CD4-positive, alpha-beta T cell (primary cell): Measurements from ENCODE around the gene DUSP2. TPM values are rescaled to one million over a fixed set of nuclear protein-coding genes. Genes with fewer than 3 reads are reported as not detected.
A peak's percentile ranks its signal among the peaks of the same experiment; 100 is the strongest.

ENCODE experiments used
- ATAC-seq: fragments of 200-7000 bp; cut with Tn5 transposase; one replicate; pipeline ENCODE4 v1.10.0; 2022; ENCODE audit warnings: mild to moderate bottlenecking; ENCODE audit not compliant: poor library complexity
- CTCF ChIA-PET: fragments of 350-600 bp; sonication (Branson Sonifier 250); formaldehyde crosslinking; loops from one replicate; lab custom pipeline; 2021; ENCODE audit warnings: antibody characterized with exemption, inconsistent platforms; lab: Charles Lee
- POLR2A ChIA-PET: fragments of 350-600 bp; sonication (Branson Sonifier 250); formaldehyde crosslinking; loops from one replicate; lab custom pipeline; 2021; ENCODE audit warnings: antibody characterized with exemption, inconsistent platforms; lab: Charles Lee
- DNase-seq, 14 experiments: peaks; one replicate each; pipeline ENCODE4 v3.0.0-alpha.2; 2013 to 2020; ENCODE audit warnings: mixed read lengths in 2 of 14
- H3K27ac ChIP-seq, 2 donors: one replicate each; pipeline versions ENCODE4 v1.5.1 to v1.7.0; 2013; ENCODE audit warnings: low read length in 2 of 2, low read depth in 1 of 2, mild to moderate bottlenecking in 1 of 2
- H3K27me3 ChIP-seq, 2 experiments: 1 replicate in 1 of 2; 2 replicates in 1 of 2; pipeline versions ENCODE4 v1.6.1 to v1.7.0; 2013; ENCODE audit warnings: low read length in 2 of 2, control low read depth in 1 of 2, mild to moderate bottlenecking in 1 of 2, moderate library complexity in 1 of 2; ENCODE audit not compliant: insufficient read depth in 2 of 2, control insufficient read depth in 1 of 2
- H3K36me3 ChIP-seq: one replicate; pipeline ENCODE4 v1.6.1; 2013; ENCODE audit warnings: low read length, control low read depth; ENCODE audit not compliant: insufficient read depth
- H3K4me1 ChIP-seq: one replicate; pipeline ENCODE4 v1.6.1; 2013; ENCODE audit warnings: low read length, control low read depth; ENCODE audit not compliant: insufficient read depth
- H3K4me3 ChIP-seq: one replicate; pipeline ENCODE4 v1.5.1; 2013; ENCODE audit warnings: mild to moderate bottlenecking, low read length, moderate library complexity
- H3K9me3 ChIP-seq, 2 experiments: 1 replicate in 1 of 2; 2 replicates in 1 of 2; pipeline versions ENCODE4 v1.6.1 to v1.7.0; 2013; ENCODE audit warnings: low read length in 2 of 2, mild to moderate bottlenecking in 2 of 2, control low read depth in 1 of 2, moderate library complexity in 1 of 2; ENCODE audit not compliant: control insufficient read depth in 1 of 2, insufficient read depth in 1 of 2
- H3K27ac Mint-ChIP-seq: one replicate; pipeline ENCODE4 v1.8.0; 2020; ENCODE audit warnings: mixed read lengths
- H3K27me3 Mint-ChIP-seq: one replicate; pipeline ENCODE4 v1.8.0; 2021; ENCODE audit warnings: mixed read lengths
- H3K36me3 Mint-ChIP-seq: one replicate; pipeline ENCODE4 v1.8.0; 2021; ENCODE audit warnings: low read depth, mixed read lengths
- H3K4me1 Mint-ChIP-seq: one replicate; pipeline ENCODE4 v1.8.0; 2021; ENCODE audit warnings: low read depth, mixed read lengths
- H3K4me3 Mint-ChIP-seq: one replicate; pipeline ENCODE4 v1.8.0; 2020; ENCODE audit warnings: mild to moderate bottlenecking, mixed read lengths
- H3K9me3 Mint-ChIP-seq: one replicate; pipeline ENCODE4 v1.8.0; 2020; ENCODE audit warnings: mixed read lengths
- intact Hi-C, 2 experiments: fragments of 100-400 bp; cut with DNase I in 1 of 2; cut with micrococcal nuclease in 1 of 2; formaldehyde crosslinking; loops; one replicate each; pipeline versions ENCODE4 v1.15.1 to v1.9.0; 2023 to 2025; cut with DNase I, micrococcal nuclease
- total RNA-seq, 174 experiments: library from RNA in 2 of 174; stranded (reverse) in 2 of 174; gene quantifications; one replicate each; pipeline ENCODE4 v1.2.3 and lab custom pipeline; 2021 to 2026
- TF ChIP-seq, protein P1 (sequence below): fragments of 200-600 bp; IDR thresholded peaks from one replicate; pipeline ENCODE4 v1.8.0; 2022; ENCODE audit warnings: antibody characterized with exemption, mild to moderate bottlenecking

The DUSP2 gene
- total RNA-seq, 2 experiments from 2014 or later = 728 to 730 TPM

DNA sequence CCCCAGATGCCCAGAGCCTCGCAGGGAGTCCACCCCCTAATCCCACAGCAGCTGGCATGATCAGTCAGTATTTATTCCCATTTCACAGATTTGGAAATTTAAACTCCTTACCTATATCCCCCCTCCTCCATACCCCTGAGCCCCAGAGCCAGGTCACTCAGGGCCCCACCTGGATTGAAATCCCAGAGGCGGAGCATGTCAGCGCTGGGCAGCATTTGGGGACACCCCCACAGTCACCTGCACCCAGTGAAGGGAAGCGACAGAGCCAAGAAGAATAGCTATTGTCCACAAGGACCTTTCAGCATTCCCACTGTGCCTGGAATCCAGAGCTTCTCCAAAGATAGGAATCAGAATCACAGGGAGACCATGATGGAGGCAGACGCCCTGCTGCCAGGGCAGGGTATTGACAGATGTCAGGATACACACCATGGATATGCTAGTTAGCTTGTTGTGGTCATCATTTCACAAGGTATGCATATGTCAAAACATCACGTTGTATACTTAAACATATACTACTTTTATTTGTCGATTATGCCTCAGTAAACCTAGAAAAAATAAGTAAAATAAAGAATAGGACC is 6.0 kb downstream of the DUSP2 start:
- TF ChIP-seq, protein P1, sequence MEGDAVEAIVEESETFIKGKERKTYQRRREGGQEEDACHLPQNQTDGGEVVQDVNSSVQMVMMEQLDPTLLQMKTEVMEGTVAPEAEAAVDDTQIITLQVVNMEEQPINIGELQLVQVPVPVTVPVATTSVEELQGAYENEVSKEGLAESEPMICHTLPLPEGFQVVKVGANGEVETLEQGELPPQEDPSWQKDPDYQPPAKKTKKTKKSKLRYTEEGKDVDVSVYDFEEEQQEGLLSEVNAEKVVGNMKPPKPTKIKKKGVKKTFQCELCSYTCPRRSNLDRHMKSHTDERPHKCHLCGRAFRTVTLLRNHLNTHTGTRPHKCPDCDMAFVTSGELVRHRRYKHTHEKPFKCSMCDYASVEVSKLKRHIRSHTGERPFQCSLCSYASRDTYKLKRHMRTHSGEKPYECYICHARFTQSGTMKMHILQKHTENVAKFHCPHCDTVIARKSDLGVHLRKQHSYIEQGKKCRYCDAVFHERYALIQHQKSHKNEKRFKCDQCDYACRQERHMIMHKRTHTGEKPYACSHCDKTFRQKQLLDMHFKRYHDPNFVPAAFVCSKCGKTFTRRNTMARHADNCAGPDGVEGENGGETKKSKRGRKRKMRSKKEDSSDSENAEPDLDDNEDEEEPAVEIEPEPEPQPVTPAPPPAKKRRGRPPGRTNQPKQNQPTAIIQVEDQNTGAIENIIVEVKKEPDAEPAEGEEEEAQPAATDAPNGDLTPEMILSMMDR = no peak
- Histone ChIP-seq H3K36me3 (peaks cover 28% of the 10 kb centered on the region), H3K9me3 (no peaks in the 10 kb centered on the region), H3K27me3 (no peaks in the 10 kb centered on the region), H3K27ac (no peak overlapping the region), H3K4me1 (peaks cover 35% of the 10 kb centered on the region), H3K4me3 (no peak overlapping the region)
- H3K9me3 Mint-ChIP-seq = no peaks in the 10 kb centered on the region
- H3K36me3 Mint-ChIP-seq = peaks cover 37% of the 10 kb centered on the region
- intact Hi-C loops = no loop called here
- ATAC-seq = no peak
- peak overlapping the region; percentile 71 for H3K27ac Mint-ChIP-seq
- CTCF ChIA-PET = interaction anchor here (0.6 to 15.2 kb wide), 12 partner anchors 8 to 147 kb away, joined by 3 to 229 read pairs (median 3); partner anchors contain the start of genes ADRA2B and STARD7
- DNase-seq = peak in 1 of 14 experiments; percentile 5
- H3K4me3 Mint-ChIP-seq = no peak overlapping the region
- peaks cover 41% of the 10 kb centered on the region for H3K4me1 Mint-ChIP-seq
- H3K27me3 Mint-ChIP-seq = no peaks in the 10 kb centered on the region
- POLR2A ChIA-PET = interaction anchor here (0.7 to 13.8 kb wide), 9 partner anchors 9 to 268 kb away, joined by 3 to 199 read pairs (median 3); partner anchors contain the start of gene STARD7

DNA sequence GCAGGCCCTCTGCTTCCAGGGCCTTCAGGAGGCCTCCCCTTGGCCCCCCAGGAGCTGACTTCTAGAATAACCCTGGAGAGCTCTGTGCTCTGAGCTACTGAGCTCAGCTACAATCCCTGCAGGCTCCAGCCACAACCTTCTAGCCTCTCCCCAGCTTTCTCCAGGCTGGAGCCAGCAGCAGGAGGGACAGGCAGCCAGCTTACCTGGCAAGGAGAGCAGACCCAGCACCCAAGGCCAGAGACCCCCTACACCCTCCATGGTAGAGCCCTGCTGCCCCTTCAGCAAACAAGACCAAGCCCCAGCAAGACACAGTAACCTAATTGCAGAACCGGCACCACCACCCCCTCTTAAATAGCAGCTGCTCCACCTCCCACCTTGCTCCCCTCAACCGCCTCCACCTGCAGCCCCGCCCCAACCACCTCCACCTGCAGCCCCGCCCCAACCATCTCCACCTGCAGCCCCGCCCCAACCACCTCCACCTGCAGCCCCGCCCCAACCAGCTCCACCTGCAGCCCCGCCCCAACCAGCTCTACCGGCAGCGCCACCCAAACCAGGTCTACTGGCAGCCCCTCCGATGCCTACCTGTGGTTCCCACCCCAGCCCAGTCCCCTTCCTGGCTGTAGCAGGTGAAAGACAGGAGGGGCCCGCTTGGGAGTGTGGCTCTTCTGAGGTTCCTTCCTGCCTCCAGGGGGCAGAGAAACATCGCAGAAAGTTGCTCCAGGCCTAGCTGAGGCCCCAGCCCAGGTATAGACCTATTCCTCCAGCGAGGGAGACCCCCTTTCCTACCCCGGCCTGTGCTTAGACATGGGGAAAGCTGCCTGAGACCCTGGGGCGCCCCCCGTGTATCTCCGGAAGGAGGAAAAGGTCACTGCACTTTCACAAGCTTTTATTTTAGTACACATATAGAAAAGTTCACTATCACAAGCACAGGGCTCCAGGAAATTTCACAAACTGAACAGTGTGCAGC is 6.8 kb downstream of the DUSP2 start, which contains the start of gene ASTL:
ASTL (minus strand) TSS at position 324 of the 967 bp plus-strand sequence; CDS start at position 258, 66 bp downstream.
- peaks cover 29% of the 10 kb centered on the region for H3K36me3 Mint-ChIP-seq
- Histone ChIP-seq H3K9me3 (no peaks in the 10 kb centered on the region), H3K27ac (no peak within 1 kb of the TSS), H3K4me3 (no peak within 1 kb of the TSS), H3K27me3 (no peaks in the 10 kb centered on the region), H3K36me3 (peaks cover 20% of the 10 kb centered on the region), H3K4me1 (peaks cover 27% of the 10 kb centered on the region)
- ChIA-PET CTCF (interaction anchor here (0.6 to 15.2 kb wide), 12 partner anchors 9 to 146 kb away, joined by 3 to 229 read pairs (median 3); partner anchors contain the start of genes ADRA2B and STARD7), POLR2A (interaction anchor here (0.6 to 13.8 kb wide), 11 partner anchors 9 to 847 kb away, joined by 3 to 199 read pairs (median 3); partner anchors contain the start of genes ADRA2B and STARD7)
- peaks cover 32% of the 10 kb centered on the region for H3K4me1 Mint-ChIP-seq
- intact Hi-C loops = loop anchor here (1.0 kb wide), 1 partner anchor 36 kb away; no protein-coding TSS in a partner anchor
- H3K27me3 Mint-ChIP-seq = no peaks in the 10 kb centered on the region
- peak; percentile 42 for ATAC-seq
- H3K9me3 Mint-ChIP-seq = no peaks in the 10 kb centered on the region
- peak within 1 kb of the TSS; percentile 39 for H3K4me3 Mint-ChIP-seq
- peak within 1 kb of the TSS; percentile 71 for H3K27ac Mint-ChIP-seq
- peak; percentile 57 to 86 (median 64) for DNase-seq
- TF ChIP-seq, protein P1 = peak; percentile 75
